IMR-90 (cell line): ENCODE data around the gene OR4M1. TPM values are rescaled to one million over a fixed set of nuclear protein-coding genes. Genes with fewer than 3 reads are reported as not detected.
"Not testable (repeated sequence)": the region's sequence is repeated elsewhere in the genome, so short reads cannot be mapped to it uniquely, and the experiment has no call there.

ENCODE experiments used
- ATAC-seq: fragments of 200-7000 bp; cut with Tn5 transposase; 2 replicates; pipeline ENCODE4 v1.9.1; 2020; ENCODE audit warnings: low read depth, mild to moderate bottlenecking, moderate library complexity
- BruUV-seq: library from RNA; stranded (reverse); fragments of 400-500 nt; replicated peaks from 2 replicates; lab custom pipeline; 2021; lab: Mats Ljungman, UMichigan
- CTCF ChIA-PET: fragments of 300-600 bp; formaldehyde crosslinking; extraction: SDS; loops from one replicate; lab custom pipeline; 2021; ENCODE audit warnings: antibody characterized with exemption; lab: Yijun Ruan, JAX
- POLR2A ChIA-PET: fragments of 300-600 bp; sonication (Branson Sonifier 250); formaldehyde crosslinking; loops from one replicate; lab custom pipeline; 2022; ENCODE audit warnings: antibody characterized with exemption; ENCODE audit not compliant: unreplicated experiment; lab: Charles Lee
- DNase-seq: peaks from one replicate; pipeline ENCODE4 v3.0.0; 2013
- H2AFZ ChIP-seq: replicated peaks from 2 replicates; pipeline ENCODE3; 2013; ENCODE audit warnings: low read length, mild to moderate bottlenecking; ENCODE audit not compliant: poor library complexity
- H2AK5ac ChIP-seq: 2 replicates; pipeline ENCODE4 v1.6.1; 2013; ENCODE audit warnings: low read depth, low read length, inconsistent platforms
- H2AK9ac ChIP-seq: replicated peaks from 2 replicates; pipeline ENCODE3; 2013; ENCODE audit warnings: mild to moderate bottlenecking, low read depth, low read length, moderate library complexity; ENCODE audit not compliant: poor library complexity
- H2BK120ac ChIP-seq: 2 replicates; pipeline ENCODE4 v1.6.1; 2013; ENCODE audit warnings: low read depth, low read length, inconsistent platforms
- H2BK15ac ChIP-seq: 3 replicates; pipeline ENCODE4 v1.6.1; 2013; ENCODE audit warnings: low read depth, low read length, inconsistent platforms
- H2BK20ac ChIP-seq: 2 replicates; pipeline ENCODE4 v1.6.1; 2013; ENCODE audit warnings: low read depth, mild to moderate bottlenecking, inconsistent platforms, low read length, moderate library complexity
- H2BK5ac ChIP-seq: 2 replicates; pipeline ENCODE4 v1.6.1; 2013; ENCODE audit warnings: mild to moderate bottlenecking, low read depth, low read length, inconsistent platforms; ENCODE audit not compliant: poor library complexity, severe bottlenecking
- H3K14ac ChIP-seq: replicated peaks from 2 replicates; pipeline ENCODE4 v1.6.1; 2013; ENCODE audit warnings: low read depth, low read length, inconsistent platforms
- H3K18ac ChIP-seq: 2 replicates; pipeline ENCODE4 v1.6.1; 2013; ENCODE audit warnings: low read depth, low read length, control low read depth
- H3K23ac ChIP-seq: 2 replicates; pipeline ENCODE4 v1.6.1; 2013; ENCODE audit warnings: low read depth, low read length, inconsistent platforms
- H3K27ac ChIP-seq: 2 replicates; pipeline ENCODE4 v1.5.1; 2013; ENCODE audit warnings: mild to moderate bottlenecking, control low read depth, low read length; ENCODE audit not compliant: insufficient read depth
- H3K27me3 ChIP-seq: 2 replicates; pipeline ENCODE4 v1.6.1; 2013; ENCODE audit warnings: low read length; ENCODE audit not compliant: control insufficient read depth, insufficient read depth
- H3K36me3 ChIP-seq: 2 replicates; pipeline ENCODE4 v1.6.1; 2013; ENCODE audit warnings: low read length, mixed read lengths; ENCODE audit not compliant: control insufficient read depth, insufficient read depth
- H3K4ac ChIP-seq: 2 replicates; pipeline ENCODE4 v1.6.1; 2013; ENCODE audit warnings: low read depth, low read length, inconsistent platforms
- H3K4me1 ChIP-seq: 2 replicates; pipeline ENCODE4 v1.6.1; 2013; ENCODE audit warnings: low read length, mixed read lengths; ENCODE audit not compliant: control insufficient read depth, insufficient read depth
- H3K4me2 ChIP-seq: 2 replicates; pipeline ENCODE4 v1.6.1; 2013; ENCODE audit warnings: low read depth, mild to moderate bottlenecking, control low read depth, low read length, moderate library complexity
- H3K4me3 ChIP-seq: 2 replicates; pipeline ENCODE4 v1.5.1; 2013; ENCODE audit warnings: low read depth, mild to moderate bottlenecking, control low read depth, low read length, moderate library complexity; ENCODE audit not compliant: insufficient read depth
- H3K56ac ChIP-seq: 2 replicates; pipeline ENCODE4 v1.6.1; 2013; ENCODE audit warnings: low read length, inconsistent platforms; ENCODE audit not compliant: insufficient read depth; ENCODE audit errors: extremely low read depth
- H3K79me1 ChIP-seq, 2 experiments: 2 replicates each; pipeline ENCODE4 v1.6.1; 2013; ENCODE audit warnings: low read length in 2 of 2, inconsistent platforms in 1 of 2, low read depth in 1 of 2
- H3K9ac ChIP-seq: 2 replicates; pipeline ENCODE4 v1.6.1; 2013; ENCODE audit warnings: low read depth, low read length, control low read depth
- H3K9me1 ChIP-seq: 2 replicates; pipeline ENCODE4 v1.6.1; 2013; ENCODE audit warnings: low read length, inconsistent platforms; ENCODE audit not compliant: insufficient read depth
- H3K9me3 ChIP-seq: 2 replicates; pipeline ENCODE4 v1.6.1; 2013; ENCODE audit warnings: low read length; ENCODE audit not compliant: control insufficient read depth, insufficient read depth
- H4K20me1 ChIP-seq: 2 replicates; pipeline ENCODE4 v1.6.1; 2013; ENCODE audit warnings: low read length, inconsistent platforms; ENCODE audit not compliant: insufficient read depth
- H4K5ac ChIP-seq: 2 replicates; pipeline ENCODE4 v1.6.1; 2013; ENCODE audit warnings: mild to moderate bottlenecking, low read depth, low read length, control low read depth
- H4K8ac ChIP-seq, 2 experiments: 2 replicates each; pipeline ENCODE4 v1.6.1; 2013; ENCODE audit warnings: low read depth in 2 of 2, low read length in 2 of 2, control low read depth in 1 of 2, inconsistent platforms in 1 of 2
- H4K91ac ChIP-seq: 2 replicates; pipeline ENCODE4 v1.6.1; 2013; ENCODE audit warnings: low read depth, low read length, inconsistent platforms; ENCODE audit not compliant: insufficient read depth
- dilution Hi-C: fragments of 300-500 bp; cut with HindIII; formaldehyde crosslinking; loops from one replicate; pipeline ENCODE4 v1.14.3; 2018; ENCODE audit warnings: low sequenced_read_pairs; ENCODE audit not compliant: unreplicated experiment
- in situ Hi-C: fragments of 300-500 bp; cut with MboI; formaldehyde crosslinking; loops from 3 replicates; pipeline ENCODE4 v1.14.3; 2019; ENCODE audit warnings: low sequenced_read_pairs, inconsistent platforms, mixed read lengths
- intact Hi-C: fragments of 100-400 bp; cut with micrococcal nuclease; formaldehyde crosslinking; loops from 2 replicates; pipeline ENCODE4 v1.10.0; 2022
- polyA plus RNA-seq, 3 experiments: library from polyadenylated mRNA; depleted of rRNA; stranded (reverse); fragments of >200 nt; gene quantifications; 2 replicates each; pipeline ENCODE4 v1.2.3, GENCODE V29; 2012; ENCODE audit warnings: low replicate concordance in 1 of 3
- total RNA-seq: library from RNA; depleted of rRNA; stranded (reverse); fragments of >200 nt; gene quantifications from 2 replicates; pipeline ENCODE4 v1.2.3, GENCODE V29; 2012

OR4M1 gene
- total and polyA plus RNA-seq, 2 of the 4 experiments (the other 2 are of a cell fraction): not detected

GRCh38 chr14:19752316-19752715, 21.0 kb upstream of the OR4M1 start:
- H2BK5ac ChIP-seq, H3K23ac ChIP-seq, H3K4me2 ChIP-seq, DNase-seq, H3K9me1 ChIP-seq, H4K91ac ChIP-seq, H3K18ac ChIP-seq, H3K27me3 ChIP-seq, H3K4ac ChIP-seq, H2AK5ac ChIP-seq, H3K14ac ChIP-seq, CTCF ChIA-PET, H3K79me1 ChIP-seq, dilution Hi-C loops, in situ Hi-C loops, H3K4me3 ChIP-seq, H2AFZ ChIP-seq, intact Hi-C loops, H3K56ac ChIP-seq, ATAC-seq, H3K9ac ChIP-seq, BruUV-seq, H2AK9ac ChIP-seq, H3K36me3 ChIP-seq, H4K20me1 ChIP-seq, H2BK20ac ChIP-seq, H4K8ac ChIP-seq, H2BK120ac ChIP-seq, H2BK15ac ChIP-seq, H4K5ac ChIP-seq, POLR2A ChIA-PET, H3K4me1 ChIP-seq, H3K27ac ChIP-seq: not testable (repeated sequence)
- peaks cover 20% of the 10 kb centered on the region for H3K9me3 ChIP-seq
